ENCODE measurements around the gene PRR36. TPM values are rescaled to one million over a fixed set of nuclear protein-coding genes. Genes with fewer than 3 reads are reported as not detected.

Gene PRR36
- total and polyA plus RNA-seq, 2 donors: 0.10 to 0.11 TPM

Other genes starting within 250 kb of the PRR36 start
- 18.1 TPM for gene XAB2, start 244.8 kb downstream of the PRR36 start, total RNA-seq
- gene XAB2, start 244.8 kb downstream of the PRR36 start, polyA plus RNA-seq: 47.7 TPM
- 17.5 TPM for gene PET100, start 244.6 kb downstream of the PRR36 start, total RNA-seq
- 61.8 TPM for gene PET100, start 244.6 kb downstream of the PRR36 start, polyA plus RNA-seq
- not detected for gene PCP2, start 240.7 kb downstream of the PRR36 start, total RNA-seq
- 0.19 TPM for gene PCP2, start 240.7 kb downstream of the PRR36 start, polyA plus RNA-seq
- 9.9 TPM for gene STXBP2, start 237.3 kb downstream of the PRR36 start, total RNA-seq
- gene STXBP2, start 237.3 kb downstream of the PRR36 start, polyA plus RNA-seq: 25.3 TPM
- 2.3 TPM for gene RETN, start 205.3 kb downstream of the PRR36 start, total RNA-seq
- 17.8 TPM for gene RETN, start 205.3 kb downstream of the PRR36 start, polyA plus RNA-seq
- 0.26 TPM for gene MCEMP1, start 197.3 kb downstream of the PRR36 start, total RNA-seq
- gene MCEMP1, start 197.3 kb downstream of the PRR36 start, polyA plus RNA-seq: 1.1 TPM
- gene TRAPPC5, start 193.6 kb downstream of the PRR36 start, total RNA-seq: 21.6 TPM
- gene TRAPPC5, start 193.6 kb downstream of the PRR36 start, polyA plus RNA-seq: 112 TPM
- gene FCER2, start 172.3 kb downstream of the PRR36 start, total RNA-seq: 0.21 TPM
- gene FCER2, start 172.3 kb downstream of the PRR36 start, polyA plus RNA-seq: 0.90 TPM
- gene CLEC4G, start 142.3 kb downstream of the PRR36 start, total RNA-seq: 0.48 TPM
- 1.1 TPM for gene CLEC4G, start 142.3 kb downstream of the PRR36 start, polyA plus RNA-seq
- gene CD209, start 126.9 kb downstream of the PRR36 start, total RNA-seq: 6.2 TPM
- gene CD209, start 126.9 kb downstream of the PRR36 start, polyA plus RNA-seq: 5.3 TPM
- not detected for gene CLEC4M, start 111.1 kb downstream of the PRR36 start, total RNA-seq
- not detected for gene CLEC4M, start 111.1 kb downstream of the PRR36 start, polyA plus RNA-seq
- 7.8 TPM for gene EVI5L, start 44.2 kb downstream of the PRR36 start, total RNA-seq
- gene EVI5L, start 44.2 kb downstream of the PRR36 start, polyA plus RNA-seq: 21.1 TPM
- gene LRRC8E, start 14.1 kb upstream of the PRR36 start, total RNA-seq: 1.3 TPM
- gene LRRC8E, start 14.1 kb upstream of the PRR36 start, polyA plus RNA-seq: 1.1 TPM
- gene MAP2K7, start 29.5 kb upstream of the PRR36 start, total RNA-seq: 9.8 TPM
- gene MAP2K7, start 29.5 kb upstream of the PRR36 start, polyA plus RNA-seq: 31.0 TPM
- gene TGFBR3L, start 40.4 kb upstream of the PRR36 start, total RNA-seq: not detected
- gene TGFBR3L, start 40.4 kb upstream of the PRR36 start, polyA plus RNA-seq: 2.6 TPM
- 6.8 TPM for gene SNAPC2, start 45.9 kb upstream of the PRR36 start, total RNA-seq
- 55.6 TPM for gene SNAPC2, start 45.9 kb upstream of the PRR36 start, polyA plus RNA-seq
- 0.63 TPM for gene CTXN1, start 51.7 kb upstream of the PRR36 start, total RNA-seq
- 22.1 TPM for gene CTXN1, start 51.7 kb upstream of the PRR36 start, polyA plus RNA-seq
- gene TIMM44, start 69.3 kb upstream of the PRR36 start, total RNA-seq: 31.2 TPM
- 60.2 TPM for gene TIMM44, start 69.3 kb upstream of the PRR36 start, polyA plus RNA-seq
- gene ELAVL1, start 131.3 kb upstream of the PRR36 start, total RNA-seq: 41.1 TPM
- 36.7 TPM for gene ELAVL1, start 131.3 kb upstream of the PRR36 start, polyA plus RNA-seq
- not detected for gene CCL25, start 178.4 kb upstream of the PRR36 start, total RNA-seq
- gene CCL25, start 178.4 kb upstream of the PRR36 start, polyA plus RNA-seq: not detected